Measurements from ENCODE around the gene MAGI2.

Gene MAGI2

DNA sequence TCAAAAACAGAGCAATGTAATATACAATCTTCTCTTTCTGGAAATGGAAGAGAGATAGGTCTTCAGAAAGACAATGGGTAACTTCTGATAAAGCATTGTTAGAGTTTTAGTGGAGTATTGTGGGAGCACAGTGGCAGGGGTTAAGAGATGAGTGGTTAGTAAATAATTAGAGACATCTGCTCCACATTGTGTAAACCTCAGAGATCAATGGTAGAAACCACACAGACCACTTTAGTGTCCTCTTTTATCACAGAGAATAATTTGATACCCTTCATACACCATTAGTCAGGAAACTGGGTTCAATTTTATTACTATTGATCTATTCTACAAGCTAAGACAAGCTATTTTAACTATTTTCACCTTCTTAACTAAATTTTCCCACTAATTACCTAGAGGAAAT lies 35.9 kb upstream of the MAGI2 start:
- no peak overlapping the region for H3K4me3 ChIP-seq (ENCODE audit: low read depth, low read length)
- TF ChIP-seq, protein P1, sequence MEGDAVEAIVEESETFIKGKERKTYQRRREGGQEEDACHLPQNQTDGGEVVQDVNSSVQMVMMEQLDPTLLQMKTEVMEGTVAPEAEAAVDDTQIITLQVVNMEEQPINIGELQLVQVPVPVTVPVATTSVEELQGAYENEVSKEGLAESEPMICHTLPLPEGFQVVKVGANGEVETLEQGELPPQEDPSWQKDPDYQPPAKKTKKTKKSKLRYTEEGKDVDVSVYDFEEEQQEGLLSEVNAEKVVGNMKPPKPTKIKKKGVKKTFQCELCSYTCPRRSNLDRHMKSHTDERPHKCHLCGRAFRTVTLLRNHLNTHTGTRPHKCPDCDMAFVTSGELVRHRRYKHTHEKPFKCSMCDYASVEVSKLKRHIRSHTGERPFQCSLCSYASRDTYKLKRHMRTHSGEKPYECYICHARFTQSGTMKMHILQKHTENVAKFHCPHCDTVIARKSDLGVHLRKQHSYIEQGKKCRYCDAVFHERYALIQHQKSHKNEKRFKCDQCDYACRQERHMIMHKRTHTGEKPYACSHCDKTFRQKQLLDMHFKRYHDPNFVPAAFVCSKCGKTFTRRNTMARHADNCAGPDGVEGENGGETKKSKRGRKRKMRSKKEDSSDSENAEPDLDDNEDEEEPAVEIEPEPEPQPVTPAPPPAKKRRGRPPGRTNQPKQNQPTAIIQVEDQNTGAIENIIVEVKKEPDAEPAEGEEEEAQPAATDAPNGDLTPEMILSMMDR (conservative IDR thresholded peaks at IDR 0.05; ENCODE audit: low read depth, low read length): no peak
- DNase-seq (ENCODE audit: low read depth): no peak

DNA sequence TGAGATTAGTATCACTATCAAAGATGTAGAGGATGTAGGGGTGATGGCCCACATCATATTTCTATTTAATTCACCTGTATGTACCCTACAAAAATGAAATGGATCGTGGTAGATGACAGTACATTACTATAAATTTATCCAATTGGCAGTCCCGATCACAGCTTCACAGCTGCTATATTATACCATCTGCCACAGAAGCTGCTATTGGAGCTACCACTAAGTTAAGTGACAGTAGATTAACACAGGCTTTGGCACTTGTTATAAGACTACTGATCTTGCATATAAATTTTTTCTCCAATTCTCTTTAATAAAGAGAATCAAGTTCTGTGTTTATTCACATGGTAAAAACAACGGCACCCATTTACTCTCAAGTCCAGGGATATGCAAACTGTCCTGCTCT lies 24.9 kb upstream of the MAGI2 start:
- H3K4me3 ChIP-seq (ENCODE audit: low read depth, low read length): no peak overlapping the region
- no peak for DNase-seq (ENCODE audit: low read depth)
- TF ChIP-seq, protein P1 (conservative IDR thresholded peaks at IDR 0.05; ENCODE audit: low read depth, low read length): no peak

DNA sequence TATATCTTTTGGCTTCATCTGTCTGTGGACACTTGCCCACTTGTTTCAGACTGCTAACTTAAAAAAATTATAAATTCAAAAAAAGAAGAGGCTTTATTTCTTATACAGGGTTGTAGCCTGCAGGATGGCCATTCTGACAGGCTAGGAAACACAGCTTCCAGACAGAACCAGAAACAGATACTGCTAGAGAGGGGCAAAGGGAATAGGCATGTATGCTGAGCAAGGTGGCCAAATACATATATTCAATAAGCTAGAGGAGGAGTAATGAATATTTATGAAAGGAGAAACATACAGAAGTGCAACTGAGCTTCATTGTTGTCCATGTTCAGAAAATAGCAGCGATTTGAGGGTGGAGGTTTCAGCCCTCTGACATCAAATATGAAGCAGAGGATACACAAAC lies 22.0 kb upstream of the MAGI2 start:
- H3K4me3 ChIP-seq (ENCODE audit: low read depth, low read length): no peak overlapping the region
- TF ChIP-seq, protein P1 (conservative IDR thresholded peaks at IDR 0.05; ENCODE audit: low read depth, low read length): no peak
- no peak for DNase-seq (ENCODE audit: low read depth)

DNA sequence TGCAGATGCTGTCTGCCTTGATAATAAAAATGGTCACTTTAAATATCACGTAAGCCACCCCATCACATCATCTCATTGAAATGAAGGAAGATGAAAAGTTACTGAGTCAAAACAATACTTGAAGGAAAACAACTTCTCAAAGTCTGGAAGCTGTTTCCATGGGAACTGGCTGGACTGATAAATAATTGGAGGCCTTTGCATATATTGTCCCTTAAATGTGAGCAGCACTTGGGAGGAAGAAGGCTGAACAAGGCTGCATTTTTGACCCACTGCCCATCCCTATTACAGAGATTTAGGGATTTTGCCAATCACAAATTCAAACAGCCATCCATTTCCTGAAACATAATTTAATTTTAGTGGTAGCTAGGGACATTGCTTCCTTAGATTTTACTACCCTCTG lies 18.2 kb upstream of the MAGI2 start:
- TF ChIP-seq, protein P1 (conservative IDR thresholded peaks at IDR 0.05; ENCODE audit: low read depth, low read length): no peak
- DNase-seq (ENCODE audit: low read depth): peak; percentile 7

DNA sequence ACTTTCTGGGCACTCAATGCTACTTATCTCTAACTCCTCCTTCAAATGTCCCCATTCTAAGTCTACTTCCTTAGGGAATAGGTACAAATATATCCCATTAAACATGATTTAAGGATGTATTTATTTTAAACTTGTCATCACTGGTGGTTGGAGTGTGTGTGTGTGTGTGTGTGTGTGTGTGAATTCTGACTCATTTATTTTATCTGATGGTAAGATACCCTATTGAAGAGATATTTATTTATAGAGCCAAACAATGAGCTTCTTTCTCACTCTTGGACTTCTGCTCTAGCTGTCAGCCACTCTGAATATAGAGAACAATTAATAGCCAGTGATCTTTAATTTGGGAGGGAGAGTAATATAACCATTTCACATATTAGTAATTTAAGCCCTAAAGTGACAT lies 17.8 kb upstream of the MAGI2 start:
- peak; percentile 25 for DNase-seq (ENCODE audit: low read depth)
- no peak overlapping the region for H3K4me3 ChIP-seq (ENCODE audit: low read depth, low read length)
- TF ChIP-seq, protein P1 (conservative IDR thresholded peaks at IDR 0.05; ENCODE audit: low read depth, low read length): no peak

More for the DNA sequence above, 18.2 kb upstream of the MAGI2 start:
- no peak overlapping the region for H3K4me3 ChIP-seq (ENCODE audit: low read depth, low read length)

DNA sequence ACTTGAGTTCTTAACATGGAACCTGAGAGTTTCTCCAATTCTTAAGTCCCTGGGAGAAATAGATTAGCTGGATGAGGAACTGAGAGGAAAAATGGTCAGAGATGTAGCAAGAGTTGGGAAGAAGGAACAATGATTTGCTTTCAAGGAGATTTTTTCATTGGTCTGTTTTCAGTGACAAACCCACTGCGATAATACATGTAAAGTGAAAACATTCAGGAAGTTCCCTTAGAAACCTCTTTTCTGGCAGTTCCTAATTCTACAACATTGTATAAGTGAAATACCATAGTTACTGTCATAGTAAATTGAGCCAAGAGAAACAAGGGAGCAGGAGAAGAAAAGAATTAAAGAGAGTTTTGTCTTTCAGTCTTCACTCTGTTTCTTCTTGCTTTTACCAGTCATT lies 12.1 kb upstream of the MAGI2 start:
- DNase-seq (ENCODE audit: low read depth): peak; percentile 21
- H3K4me3 ChIP-seq (ENCODE audit: low read depth, low read length): no peak overlapping the region

DNA sequence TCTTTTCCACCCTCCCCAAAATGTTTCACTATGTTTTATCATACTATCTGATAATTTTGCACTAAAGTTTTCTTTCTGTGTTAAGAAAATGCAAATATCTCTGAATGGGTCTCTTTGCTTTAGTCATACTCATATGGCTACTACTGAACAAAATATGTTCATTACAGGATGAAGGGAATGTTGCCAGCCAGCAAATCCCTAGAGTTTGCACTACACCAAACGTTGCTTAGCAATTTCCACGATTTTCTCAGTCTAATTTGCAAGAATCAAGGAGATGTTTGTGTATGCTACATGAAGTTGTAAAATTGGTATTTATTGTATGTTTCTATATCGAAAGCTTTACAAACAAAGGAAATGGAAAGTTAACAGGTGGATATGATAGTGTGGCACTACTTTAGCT lies 10.6 kb upstream of the MAGI2 start:
- TF ChIP-seq, protein P1 (conservative IDR thresholded peaks at IDR 0.05; ENCODE audit: low read depth, low read length): no peak
- DNase-seq (ENCODE audit: low read depth): no peak
- no peak overlapping the region for H3K4me3 ChIP-seq (ENCODE audit: low read depth, low read length)

More for the DNA sequence above, 12.1 kb upstream of the MAGI2 start:
- TF ChIP-seq, protein P1 (conservative IDR thresholded peaks at IDR 0.05; ENCODE audit: low read depth, low read length): no peak

Measured in choroid plexus epithelial cell (primary cell).